HL-60 (cell line): ENCODE results near the gene TMEM14C.

Experiments used
- CTCF ChIP-seq: IDR thresholded peaks from one replicate; pipeline ENCODE4 v1.5.1; 2011; ENCODE audit warnings: low read length, control low read depth, inconsistent platforms; ENCODE audit not compliant: insufficient read depth
- POLR2AphosphoS5 ChIP-seq: IDR thresholded peaks from 2 replicates; pipeline ENCODE4 v1.6.1; 2012; ENCODE audit warnings: low read depth

- no peak for TF ChIP-seq CTCF
- TF ChIP-seq POLR2AphosphoS5: no peak
Measured at GRCh38 chr6:10684618-10685017, 38.3 kb upstream of the TMEM14C start.
